K562 (cell line): Measurements from ENCODE around the gene PRRC2C.
"Not testable (repeated sequence)": the region's sequence is repeated elsewhere in the genome, so short reads cannot be mapped to it uniquely, and the experiment has no call there.

Experiments
- CTCF ChIP-seq, 3 experiments: IDR thresholded peaks in 2 of 3; conservative IDR thresholded peaks in 1 of 3; 2 replicates each; pipeline ENCODE4 v1.5.1; 2011 to 2012; ENCODE audit warnings: low read length in 3 of 3, mild to moderate bottlenecking in 3 of 3, control low read depth in 2 of 3, improper control_type of control experiment in 1 of 3, inconsistent platforms in 1 of 3, low read depth in 1 of 3, mixed read lengths in 1 of 3, moderate library complexity in 1 of 3; ENCODE audit not compliant: insufficient read depth in 2 of 3
- FOSL1 ChIP-seq: fragments of 200-800 bp; sonication (Bioruptor generic); conservative IDR thresholded peaks from 2 replicates; pipeline ENCODE4 v1.6.1; 2016; ENCODE audit warnings: missing genetic modification characterization, missing compliant biosample characterization
- GABPA ChIP-seq: fragments of 200-800 bp; sonication (Bioruptor generic); conservative IDR thresholded peaks from 2 replicates; pipeline ENCODE4 v1.6.1; 2016; ENCODE audit warnings: low read depth, missing genetic modification characterization, missing compliant biosample characterization
- MAFK ChIP-seq: IDR thresholded peaks from 2 replicates; pipeline ENCODE4 v1.6.1; 2011; ENCODE audit warnings: low read length, improper control_type of control experiment
- SRF ChIP-seq, 2 experiments: fragments of 250-450, 450-650 bp in 1 of 2; sonication (Bioruptor Pico) in 1 of 2; sonication (generic) in 1 of 2; formaldehyde crosslinking; IDR thresholded peaks; 2 replicates each; pipeline versions ENCODE4 v1.5.0 to v1.5.1; 2020 to 2022; ENCODE audit warnings: mild to moderate bottlenecking in 1 of 2, missing genetic modification reagents in 1 of 2

GRCh38 chr1:171441278-171441895, 43.9 kb upstream of the PRRC2C start:
- TF ChIP-seq MAFK; GABPA (tag); FOSL1; SRF (CRISPR knock-in tag; IDR thresholded peaks at IDR 0.05); CTCF (IDR thresholded peaks at IDR 0.05 in 2 of 3, conservative IDR thresholded peaks at IDR 0.05 in 1 of 3; ENCODE audit: insufficient read depth in 2 of 3, low read depth in 1 of 3, low read length in 3 of 3): not testable (repeated sequence)
